NCI-H345 treated with DMSO at 0.1 percent for 48 hours (cell line): ENCODE data around the gene SDK1.
"Not testable (repeated sequence)": the region's sequence is repeated elsewhere in the genome, so short reads cannot be mapped to it uniquely, and the experiment has no call there.

ENCODE experiments used
- DNase-seq: peaks from one replicate; lab custom pipeline; 2025; ENCODE audit not compliant: unreplicated experiment; lab: John Stamatoyannopoulos, UW

The SDK1 gene

DNA sequence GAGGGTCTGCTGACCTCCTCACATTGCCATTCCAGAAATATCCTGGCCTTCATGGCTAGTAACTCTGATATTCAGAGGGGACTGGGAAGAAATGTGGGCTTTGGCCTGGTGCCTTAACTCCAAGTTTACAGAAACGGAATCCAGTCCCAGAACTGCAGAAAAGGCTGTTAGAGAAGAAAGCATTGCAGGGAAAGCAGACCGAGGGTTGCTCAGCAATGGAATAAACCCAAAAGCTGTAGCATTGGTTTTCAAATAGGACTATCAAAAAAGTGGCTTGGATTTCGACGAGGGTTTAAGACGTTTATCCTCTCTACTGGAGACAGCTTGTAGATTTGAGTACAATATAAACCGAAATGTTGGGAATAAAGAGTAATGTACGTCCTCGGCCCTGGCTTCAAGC is 955.2 kb downstream of the SDK1 start:
- DNase-seq, result no peak

DNA sequence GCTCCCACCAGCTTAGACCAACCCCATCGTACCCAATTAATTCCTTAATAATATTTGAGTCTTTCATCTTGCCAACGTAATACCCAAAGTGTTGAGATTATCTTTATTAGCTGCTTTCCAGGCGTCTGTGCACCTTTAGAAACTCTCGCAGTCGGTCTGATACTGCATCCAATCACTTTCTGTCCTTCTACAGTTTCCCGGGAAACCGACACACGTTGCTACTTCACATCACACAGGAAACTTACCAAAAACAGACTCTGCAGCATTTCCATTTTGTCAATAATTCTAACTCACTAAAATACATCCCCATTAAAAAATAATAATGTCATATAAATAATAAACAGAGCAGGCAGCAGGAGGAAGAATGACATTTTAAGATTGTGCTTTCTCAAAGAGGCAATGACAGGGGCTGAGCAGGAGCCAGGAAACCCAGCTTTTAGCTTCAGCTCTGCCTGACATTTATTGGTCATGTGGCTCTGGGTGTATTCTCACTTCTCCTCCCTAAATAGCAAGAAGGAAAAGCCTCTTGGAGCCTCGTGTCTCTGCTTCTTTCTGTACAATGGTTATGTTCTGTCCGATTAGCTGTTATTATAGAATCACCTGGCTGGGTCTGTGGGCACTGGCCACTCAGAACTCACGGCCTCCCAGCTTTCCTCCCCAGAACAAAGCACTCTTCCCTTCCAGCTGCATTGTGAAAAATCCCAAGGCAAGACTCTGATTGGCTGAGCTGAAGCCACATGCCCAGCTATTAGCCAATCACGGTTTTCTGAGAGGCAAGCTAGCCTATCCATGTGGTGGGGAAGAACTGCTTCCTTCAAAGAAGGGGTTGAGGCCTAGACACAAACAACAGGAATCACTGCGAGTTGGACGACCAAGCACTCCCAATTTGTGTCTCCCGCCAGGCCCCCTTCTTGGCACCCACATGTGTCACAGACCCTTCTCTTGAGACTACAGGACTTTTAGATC is 956.4 kb downstream of the SDK1 start:
- no peak for DNase-seq

DNA sequence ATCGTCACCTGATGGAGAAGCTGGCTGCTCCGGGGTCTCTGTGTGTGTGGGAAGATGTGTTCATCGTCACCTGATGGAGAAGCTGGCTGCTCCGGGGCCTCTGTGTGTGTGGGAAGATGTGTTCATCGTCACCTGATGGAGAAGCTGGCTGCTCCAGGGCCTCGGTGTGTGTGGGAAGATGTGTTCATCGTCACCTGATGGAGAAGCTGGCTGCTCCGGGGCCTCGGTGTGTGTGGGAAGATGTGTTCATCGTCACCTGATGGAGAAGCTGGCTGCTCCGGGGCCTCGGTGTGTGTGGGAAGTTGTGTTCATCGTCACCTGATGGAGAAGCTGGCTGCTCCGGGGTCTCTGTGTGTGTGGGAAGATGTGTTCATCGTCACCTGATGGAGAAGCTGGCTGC is 959.1 kb downstream of the SDK1 start:
- DNase-seq, result not testable (repeated sequence)

DNA sequence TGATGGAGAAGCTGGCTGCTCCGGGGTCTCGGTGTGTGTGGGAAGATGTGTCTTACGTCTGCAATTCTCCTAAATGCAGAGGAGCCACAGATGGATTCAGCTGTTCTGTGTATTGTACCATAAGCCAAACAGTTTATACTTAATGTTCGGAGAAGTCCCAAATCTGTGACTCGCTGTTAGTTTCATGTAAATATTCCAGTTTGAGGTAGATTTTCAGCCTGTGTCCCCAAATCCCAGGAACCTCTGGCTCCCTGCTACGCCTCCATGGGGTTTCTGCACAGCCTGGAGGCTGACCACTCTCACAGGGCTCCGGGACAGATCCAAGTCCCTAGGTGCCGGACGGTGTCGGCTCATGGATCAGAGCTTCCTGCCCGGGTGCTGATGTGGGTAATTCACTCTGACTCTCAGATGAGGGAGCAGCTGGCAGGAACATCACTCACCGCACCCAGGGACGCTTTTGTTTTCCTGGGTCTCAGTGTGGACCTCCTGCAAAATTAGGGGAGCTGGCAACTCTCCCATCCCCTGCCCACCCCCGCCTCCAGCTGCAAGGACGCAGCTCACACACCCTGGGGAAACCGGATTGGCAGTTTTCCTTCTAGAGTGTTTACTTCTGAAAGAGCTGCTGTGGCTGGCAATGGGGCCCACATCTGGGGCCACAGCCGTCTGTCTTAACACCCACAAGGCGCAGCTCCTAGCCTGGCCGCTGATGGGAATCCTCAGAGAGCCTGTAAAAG is 960.0 kb downstream of the SDK1 start:
- DNase-seq, result peak; percentile 7

DNA sequence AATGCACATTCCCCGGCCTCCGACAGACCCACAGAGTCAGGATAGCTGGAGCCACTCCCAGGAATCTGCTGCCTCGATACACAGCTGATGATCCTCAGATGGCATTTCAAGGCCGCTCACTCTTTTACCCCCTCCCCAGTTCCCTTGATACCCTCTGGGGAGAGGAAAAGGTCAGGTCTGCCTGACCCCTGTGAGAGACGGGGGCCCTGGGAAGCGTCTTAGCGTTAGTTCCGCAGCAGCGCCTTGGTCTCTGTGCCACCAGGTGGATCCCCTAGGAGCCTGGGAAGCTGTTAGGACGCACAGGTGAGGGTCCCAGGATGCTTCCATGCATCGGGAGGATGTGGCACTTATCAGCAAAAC is 960.5 kb downstream of the SDK1 start:
- no peak for DNase-seq

DNA sequence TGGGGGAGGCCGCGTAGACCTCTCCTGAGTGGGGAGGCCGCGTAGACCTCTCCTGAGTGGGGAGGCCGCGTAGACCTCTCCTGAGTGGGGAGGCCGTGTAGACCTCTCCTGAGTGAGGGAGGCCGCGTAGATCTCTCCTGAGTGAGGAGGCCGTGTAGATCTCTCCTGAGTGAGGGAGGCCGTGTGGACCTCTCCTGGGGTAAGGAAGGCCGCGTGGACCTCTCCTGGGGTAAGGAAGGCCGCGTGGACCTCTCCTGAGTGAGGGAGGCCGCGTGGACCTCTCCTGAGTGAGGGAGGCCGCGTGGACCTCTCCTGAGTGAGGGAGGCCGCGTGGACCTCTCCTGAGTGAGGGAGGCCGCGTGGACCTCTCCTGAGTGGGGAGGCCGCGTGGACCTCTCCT is 963.2 kb downstream of the SDK1 start:
- DNase-seq, result not testable (repeated sequence)

DNA sequence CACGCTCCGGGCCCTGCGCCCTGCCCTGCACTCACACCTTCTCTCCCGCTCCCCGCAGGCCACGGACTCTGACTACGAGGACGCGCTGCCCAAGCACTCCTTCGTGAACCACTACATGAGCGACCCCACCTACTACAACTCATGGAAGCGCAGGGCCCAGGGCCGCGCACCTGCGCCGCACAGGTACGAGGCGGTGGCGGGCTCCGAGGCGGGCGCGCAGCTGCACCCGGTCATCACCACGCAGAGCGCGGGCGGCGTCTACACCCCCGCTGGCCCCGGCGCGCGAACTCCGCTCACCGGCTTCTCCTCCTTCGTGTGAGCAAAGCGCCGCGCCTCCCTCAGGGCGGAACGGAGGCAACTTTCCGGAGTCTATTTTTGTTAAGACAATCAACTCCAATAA is 964.0 kb downstream of the SDK1 start:
- DNase-seq, result no peak

DNA sequence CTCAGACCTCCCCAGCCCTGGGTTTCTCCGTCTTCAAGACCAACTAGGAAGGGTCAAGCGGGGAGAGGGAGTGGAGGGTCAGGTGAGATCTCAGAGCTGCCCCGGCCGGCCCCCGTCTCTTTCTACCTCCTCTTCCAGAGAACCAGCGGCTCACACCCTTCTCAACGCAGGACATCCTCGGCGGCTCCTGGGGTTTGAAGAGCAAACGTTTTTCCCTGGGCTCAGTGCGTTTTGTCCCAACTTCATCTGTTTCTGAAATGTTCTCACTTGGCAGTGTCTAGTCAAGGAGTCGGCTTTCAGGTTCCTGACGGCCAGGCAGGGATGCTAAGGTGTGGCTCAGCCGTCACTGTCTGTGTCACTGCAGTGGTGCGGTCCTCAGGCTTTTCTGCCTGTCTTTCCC is 964.6 kb downstream of the SDK1 start:
- no peak for DNase-seq

DNA sequence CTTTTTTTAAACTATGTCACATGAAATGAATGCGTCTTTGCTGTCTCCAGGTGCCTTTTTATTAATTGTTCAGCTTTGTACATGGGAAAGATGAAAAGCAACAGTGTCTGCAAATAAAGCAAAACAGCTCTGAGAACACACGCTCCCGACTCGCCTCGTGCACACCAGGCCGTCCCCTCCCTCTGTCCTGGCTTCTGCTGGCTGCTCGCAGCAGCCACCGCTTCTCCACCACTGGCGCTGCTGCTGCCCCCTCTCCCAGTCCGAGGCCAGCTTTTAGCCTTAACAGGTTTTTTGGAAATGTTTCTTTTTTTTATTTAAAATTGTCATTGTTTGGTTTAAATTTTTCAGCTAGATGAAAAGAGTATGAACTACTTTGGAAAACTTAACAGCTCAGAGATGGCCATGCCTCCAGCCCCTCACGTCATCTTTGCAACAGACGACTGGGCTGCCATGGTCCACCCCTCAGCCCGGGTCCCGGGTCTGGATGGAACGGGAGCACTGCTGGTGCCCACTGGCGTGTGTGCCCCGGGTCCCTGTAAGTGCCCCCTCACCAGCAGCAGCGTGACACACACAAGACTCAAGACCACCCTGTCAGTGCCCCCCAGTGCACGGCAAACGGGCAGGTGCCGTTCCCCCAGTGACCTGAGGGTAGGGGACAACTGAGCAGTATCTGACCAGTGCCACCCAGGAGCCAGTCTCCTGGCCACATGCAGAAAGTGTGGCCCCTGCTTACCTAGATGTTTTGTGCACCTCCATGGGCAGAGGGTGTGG is 965.4 kb downstream of the SDK1 start:
- DNase-seq, result no peak

DNA sequence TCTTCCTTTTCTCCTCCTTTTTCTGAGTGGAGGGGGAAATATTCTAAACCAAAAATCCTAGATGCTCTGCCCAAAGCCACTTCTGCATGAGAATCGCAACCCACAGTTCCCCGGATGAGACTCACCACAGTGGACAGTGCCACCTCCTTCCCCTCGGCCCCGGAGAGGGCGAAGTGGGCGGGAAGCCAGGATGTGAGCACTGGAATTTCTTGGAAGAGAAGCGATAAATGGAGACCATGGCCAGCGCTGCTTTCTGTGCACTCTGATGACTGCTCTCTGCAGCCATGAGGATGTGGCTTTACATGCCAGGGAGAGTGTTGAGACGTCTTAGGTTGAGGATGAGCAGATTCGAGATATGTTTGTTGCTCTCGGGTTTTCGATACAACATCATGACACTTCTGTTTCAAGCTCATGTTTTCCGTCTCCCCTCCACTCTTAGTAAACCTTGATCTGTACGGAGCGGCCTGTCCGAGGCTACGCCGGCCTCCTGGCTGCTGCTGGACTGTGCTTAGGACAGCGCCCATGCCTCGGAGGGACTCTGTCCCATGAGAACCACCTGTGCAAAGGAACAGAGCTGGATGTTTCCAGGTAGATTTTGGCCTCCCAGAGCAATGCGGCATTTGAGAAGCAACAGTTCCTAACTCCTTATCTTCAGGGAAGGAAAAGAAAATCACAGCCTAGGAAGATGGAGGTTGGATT is 966.4 kb downstream of the SDK1 start:
- DNase-seq, result no peak

DNA sequence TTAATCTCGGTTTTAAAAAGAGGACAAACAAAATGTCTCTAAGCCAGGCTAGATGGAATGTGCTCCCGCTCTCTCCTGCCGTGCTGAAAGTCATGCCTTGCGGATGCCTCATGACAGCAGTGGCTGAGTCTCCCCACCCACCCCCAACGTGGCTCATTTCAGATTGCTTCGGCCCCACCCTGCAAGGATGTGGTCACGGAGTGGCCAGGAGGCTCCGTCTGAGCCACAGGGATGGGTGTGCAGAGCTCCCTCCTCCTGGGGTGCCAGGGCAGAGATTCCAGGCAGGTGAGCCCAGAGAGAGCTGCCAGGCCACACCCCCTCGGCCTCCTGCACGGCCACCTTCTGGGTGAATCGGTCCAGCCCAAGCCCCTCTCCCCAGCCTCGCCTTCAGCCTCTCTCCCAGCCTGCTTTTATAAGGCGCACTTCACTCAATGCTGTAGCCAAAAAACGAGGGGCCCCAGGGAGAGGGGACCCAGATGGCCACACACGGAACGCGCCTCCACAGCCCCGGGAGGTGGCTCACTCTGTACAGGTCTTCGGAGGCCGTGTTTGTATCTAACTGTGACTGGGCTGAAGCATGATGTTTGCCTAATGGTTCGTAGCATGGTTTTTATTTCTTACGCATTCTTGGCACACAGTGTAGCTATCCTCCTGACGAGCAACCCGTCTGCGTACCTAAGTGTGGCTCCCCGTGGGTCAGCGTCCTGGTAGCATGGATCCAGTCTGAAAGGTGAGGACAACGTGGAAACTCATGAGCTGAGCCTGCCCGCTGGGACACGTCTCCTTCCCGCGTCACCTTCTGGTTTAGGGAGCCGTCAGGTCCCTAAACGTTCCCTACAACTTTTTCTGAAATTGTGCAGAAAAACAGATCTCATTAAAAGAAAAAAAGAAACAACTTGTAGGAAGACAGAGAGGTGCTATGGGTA is 967.3 kb downstream of the SDK1 start:
- no peak for DNase-seq

DNA sequence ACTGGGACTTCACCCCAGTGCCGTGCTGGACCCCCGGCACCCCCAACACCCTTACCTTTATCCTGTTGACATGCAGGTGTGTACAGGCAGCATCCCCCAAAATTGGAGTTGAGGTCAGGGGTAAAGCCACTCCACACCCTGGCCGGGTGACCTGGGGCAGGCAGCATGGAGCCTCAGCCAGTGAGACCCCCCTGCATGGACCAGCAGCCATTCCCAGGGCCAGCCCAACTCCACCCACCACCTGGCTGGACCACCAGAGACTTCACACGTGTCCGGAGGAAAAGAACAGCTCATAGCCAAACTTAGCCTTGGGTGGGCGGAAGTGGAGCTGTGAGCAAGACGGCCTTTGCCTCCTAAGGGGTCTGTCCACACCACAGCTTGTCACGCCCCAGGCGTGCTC is 968.0 kb downstream of the SDK1 start:
- no peak for DNase-seq

DNA sequence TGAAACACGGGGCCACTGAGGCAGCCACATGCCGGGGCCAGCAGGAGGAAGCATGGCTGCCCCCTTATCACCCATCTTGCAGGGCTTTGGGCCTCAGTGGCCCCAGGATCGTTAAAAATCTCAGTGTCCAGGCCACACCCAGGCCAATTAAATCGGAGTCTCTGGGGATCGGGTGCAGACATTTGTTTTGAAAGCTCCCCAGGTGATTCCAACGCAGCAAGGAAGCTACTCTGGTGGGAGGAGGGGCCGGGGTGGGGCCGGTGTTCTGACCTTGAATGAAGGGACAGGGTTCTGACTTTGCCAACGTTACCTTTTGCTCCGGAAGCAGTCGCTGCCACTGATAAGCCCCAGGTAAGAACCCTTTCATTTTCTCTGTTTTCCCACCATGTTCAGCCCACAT is 968.7 kb downstream of the SDK1 start:
- no peak for DNase-seq

DNA sequence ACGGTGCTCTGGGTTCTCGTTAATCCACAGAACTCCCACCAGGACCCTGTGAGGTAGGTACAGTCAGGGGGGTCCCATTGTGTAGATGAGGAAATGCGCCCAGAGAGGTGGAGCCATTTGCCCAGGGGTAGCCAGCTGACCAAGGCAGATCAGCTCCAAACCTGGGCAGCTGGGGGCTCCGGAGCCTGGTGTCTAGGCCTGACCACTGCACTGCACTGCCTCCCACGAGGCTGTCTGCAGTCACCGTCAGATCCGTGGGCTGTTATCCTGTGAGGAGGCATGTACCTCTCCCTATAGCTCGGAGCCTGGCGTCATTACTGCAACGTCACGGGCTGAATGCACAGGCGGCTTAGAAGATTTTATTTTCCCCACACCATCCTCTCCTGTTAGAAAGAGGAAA is 969.2 kb downstream of the SDK1 start:
- no peak for DNase-seq

DNA sequence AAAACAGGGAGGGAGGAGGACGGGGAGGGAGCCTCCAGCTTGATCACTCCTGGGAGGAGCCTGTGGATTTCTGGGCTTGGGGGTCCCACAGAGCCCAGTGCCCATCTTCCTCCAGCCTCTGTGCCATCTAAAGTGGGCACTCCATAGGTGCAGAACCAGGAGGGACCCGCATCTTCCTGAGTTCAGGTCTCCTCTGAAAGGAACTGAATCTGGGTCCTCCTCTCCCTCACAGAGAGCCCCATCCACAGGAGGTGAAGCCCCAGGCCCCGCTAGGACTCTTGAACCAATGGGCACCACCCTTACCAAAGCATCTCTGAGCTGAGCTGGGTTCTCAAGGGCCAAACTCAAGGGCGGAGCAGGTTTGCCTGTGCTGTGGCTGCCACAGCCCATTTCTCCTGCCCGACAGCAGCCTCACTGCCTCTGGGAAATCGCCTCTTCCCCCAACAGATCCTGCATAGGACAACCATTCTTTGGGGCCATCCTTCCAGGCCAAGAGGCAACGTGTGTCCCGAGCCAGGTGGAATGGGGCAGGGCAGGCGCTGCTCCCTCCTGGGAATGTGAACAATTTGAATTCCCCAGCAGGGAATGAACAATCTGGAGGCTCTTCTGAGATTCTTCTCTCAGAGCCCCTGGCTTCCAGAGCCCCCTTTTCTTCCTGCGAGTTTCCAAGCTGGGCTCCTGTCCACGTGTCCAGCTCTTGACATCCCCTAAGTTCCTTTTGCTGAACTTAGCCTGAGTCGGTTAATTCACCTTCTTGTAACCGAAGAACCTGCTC is 970.1 kb downstream of the SDK1 start:
- DNase-seq, result no peak

DNA sequence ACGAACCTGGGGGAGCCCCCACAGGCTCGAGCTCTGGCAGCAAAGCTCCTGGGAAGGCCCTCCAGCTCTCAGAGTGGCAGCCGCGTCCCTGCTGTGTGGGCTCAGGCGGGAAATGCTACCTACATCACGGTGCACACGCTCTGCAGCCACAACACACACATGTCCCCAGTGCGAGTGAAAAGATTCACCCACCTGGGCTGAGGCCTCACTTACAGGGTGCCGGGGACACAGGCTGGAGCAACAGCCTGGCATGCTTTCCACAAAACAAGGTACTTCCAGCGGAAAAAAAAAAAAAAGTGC is 970.6 kb downstream of the SDK1 start:
- no peak for DNase-seq

DNA sequence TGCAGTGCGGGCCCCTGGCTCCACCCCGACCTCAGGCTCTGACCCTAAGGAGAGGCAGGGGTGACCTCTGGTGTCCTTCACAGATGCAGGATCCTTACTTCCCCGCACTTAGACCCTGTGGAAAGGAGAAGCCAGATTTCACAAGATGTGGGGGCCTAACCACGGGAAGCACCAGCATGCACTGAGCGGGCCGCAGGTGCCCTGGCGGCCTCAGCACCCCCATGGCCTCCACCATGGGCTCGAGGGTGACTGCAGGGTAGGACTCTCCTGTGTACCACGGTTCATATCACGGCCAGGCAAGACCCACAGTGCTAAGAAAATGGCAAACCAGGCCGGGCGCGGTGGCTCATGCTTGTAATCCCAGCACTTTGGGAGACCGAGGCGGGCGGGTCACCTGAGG is 971.1 kb downstream of the SDK1 start:
- no peak for DNase-seq

DNA sequence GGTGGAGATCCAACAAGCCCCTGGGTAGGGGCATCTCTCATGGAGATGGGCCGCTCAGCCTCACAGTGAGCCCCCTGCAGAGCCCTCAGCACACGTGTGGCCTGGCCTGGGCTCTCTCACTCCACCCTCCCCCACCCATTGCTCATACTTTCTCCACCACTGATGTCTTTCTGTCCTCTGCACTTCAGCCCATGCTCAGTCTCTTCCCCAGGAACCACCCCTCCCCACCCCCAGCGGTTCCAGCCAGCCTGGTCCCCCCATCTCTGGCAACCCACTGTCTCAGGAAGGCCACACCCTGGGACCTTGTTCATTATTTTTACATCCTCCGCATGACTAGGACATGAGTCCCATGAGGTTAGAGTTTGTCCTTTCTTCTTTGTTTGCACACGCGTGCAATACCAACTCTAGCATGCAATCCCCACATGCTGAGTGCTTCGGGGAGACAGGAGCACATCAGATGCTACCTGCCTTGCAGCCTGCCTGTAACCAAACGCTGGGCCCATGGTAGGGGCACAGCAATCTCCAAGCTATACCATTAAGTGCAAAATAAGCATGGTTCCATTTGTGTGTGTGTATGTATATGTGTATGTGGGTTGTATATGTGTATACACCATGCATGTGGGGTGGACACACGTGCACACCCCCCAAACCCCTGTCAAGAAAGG is 972.6 kb downstream of the SDK1 start:
- DNase-seq, result no peak

DNA sequence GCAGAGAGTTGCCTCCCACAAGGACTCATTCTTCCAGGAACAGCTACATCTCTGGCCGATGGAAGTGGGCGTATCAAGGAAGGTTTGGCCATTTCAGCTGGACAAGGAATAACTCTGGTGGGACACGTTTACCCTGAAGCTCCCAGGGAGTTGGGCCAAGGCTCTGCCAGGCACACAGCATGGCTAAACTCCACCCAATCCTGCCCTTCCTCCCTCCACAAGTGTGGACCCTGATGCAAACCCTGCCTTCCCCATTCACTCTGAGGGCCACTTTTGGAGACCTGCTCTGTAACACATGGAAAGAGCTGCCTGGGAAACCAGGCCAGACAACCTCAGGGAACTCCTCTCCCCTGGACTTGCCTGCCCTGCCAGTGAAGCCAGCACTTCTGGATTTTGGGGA is 973.2 kb downstream of the SDK1 start:
- no peak for DNase-seq
